ENCODE data around the gene TMPRSS9. TPM values are rescaled to one million over a fixed set of nuclear protein-coding genes. Genes with fewer than 3 reads are reported as not detected.

TMPRSS9 gene
- total and polyA plus RNA-seq, 2 of the 13 experiments (the other 11 are each of a cell fraction or from before 2014, with no cell fraction given): 2.5 to 5.2 TPM

DNA sequence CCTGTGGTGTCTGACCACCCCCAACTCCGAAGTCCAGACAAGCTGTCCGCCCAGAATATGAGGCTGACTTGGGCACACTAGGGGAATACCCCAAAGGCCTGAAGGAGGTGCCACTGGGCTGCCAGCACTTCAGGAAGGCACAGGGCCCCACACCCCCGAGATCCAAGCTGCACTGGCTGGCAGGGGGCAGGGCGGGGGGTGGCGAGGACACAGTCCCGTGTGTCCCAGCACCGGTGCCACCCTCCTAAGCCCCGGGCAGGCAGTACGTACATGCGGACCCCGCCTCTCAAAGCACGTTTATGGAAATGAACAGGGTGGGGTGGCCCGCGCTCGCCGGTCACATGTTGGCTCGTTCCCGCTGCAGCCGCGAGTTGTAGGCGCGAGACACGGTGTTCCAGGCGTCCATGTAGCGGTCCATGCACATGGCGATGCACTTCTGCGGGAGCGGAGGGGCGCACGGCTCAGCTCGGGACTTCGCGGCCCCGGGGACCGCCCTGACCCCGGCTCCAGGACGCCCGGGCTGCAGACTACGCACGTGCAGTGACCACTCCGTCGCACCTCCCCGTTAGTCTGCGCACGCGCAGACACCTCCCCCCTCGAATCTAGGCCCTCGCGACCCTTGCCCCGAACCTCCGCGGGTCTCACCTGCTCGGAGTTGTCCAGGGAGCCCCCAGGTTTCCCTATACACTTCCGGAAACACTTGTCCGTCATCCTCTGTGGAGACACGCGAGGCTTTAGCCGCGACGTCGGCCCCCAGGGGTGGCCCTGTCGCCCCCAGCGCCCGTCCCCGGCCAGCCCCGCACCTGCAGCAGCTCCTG is 66.8 kb downstream of the TMPRSS9 start:
- peak overlapping the region; percentile 98 for H3K27ac ChIP-seq (ENCODE audit: extremely low read length, insufficient read depth, low read length)
- H3K27me3 ChIP-seq (ENCODE audit: control insufficient read depth in 1 of 2, insufficient read depth in 2 of 2, low read length in 2 of 2): no peaks in the 10 kb centered on the region
- BruUV-seq (replicated peaks): TSS peak; percentile 71
- ATAC-seq (peak; percentile 39), DNase-seq (ENCODE audit: low spot score) (peak; percentile 64), FAIRE-seq (no peak)
- peaks cover 23% of the 10 kb centered on the region for H3K4me1 ChIP-seq (ENCODE audit: insufficient read depth, low read length)
- no peak overlapping the region for H2AFZ ChIP-seq (ENCODE audit: low read length)
- H3K9ac ChIP-seq (ENCODE audit: insufficient read depth, low read depth, low read length): peak overlapping the region; percentile 97
- peak overlapping the region; percentile 86 for H3K4me2 ChIP-seq (ENCODE audit: low read depth, low read length)
- in situ Hi-C loops (cut with HindIII; ENCODE audit: extremely low pct_ligation_motif_present, low pct_unique_long_range_greater_than_20kb): no loop called here
- under 1% methylated on average over 17 of the region's 66 CpGs for WGBS (ENCODE audit: low lambda C conversion rate)
- H4K20me1 ChIP-seq (ENCODE audit: insufficient read depth, low read length): peaks cover 7% of the 10 kb centered on the region; the same call in 1 of the 2 replicates
- CTCF ChIA-PET (ENCODE audit: low intra/inter-chr PET ratio, low total read pairs): no interaction called here
- no peaks in the 10 kb centered on the region for H3K9me3 ChIP-seq (ENCODE audit: low read length)
- H3K4me3 ChIP-seq (replicated peaks in 1 of 3; ENCODE audit: insufficient read depth in 1 of 3, low read depth in 2 of 3, low read length in 3 of 3): peak overlapping the region; percentile 71 to 91 (median 90)
- H3K79me2 ChIP-seq (ENCODE audit: insufficient read depth, low read length): peaks cover 21% of the 10 kb centered on the region
- intact Hi-C loops (cut with micrococcal nuclease; ENCODE audit: unreplicated experiment): loop anchor here (2.0 kb wide), 1 partner anchor 36 kb away; no protein-coding TSS in a partner anchor
- H3K36me3 ChIP-seq (replicated peaks in 1 of 2; ENCODE audit: control insufficient read depth in 1 of 2, insufficient read depth in 2 of 2, low read length in 2 of 2): peaks cover 6 to 34% of the 10 kb centered on the region in 2 experiments; a peak in 4 of 5 replicates
- POLR2A ChIA-PET: interaction anchor here (0.5 to 4.5 kb wide), 16 partner anchors 10 to 259 kb away, joined by 3 to 60 read pairs (median 8); partner anchors contain the start of genes GADD45B and LMNB2
- TF ChIP-seq NPAS2 (CRISPR knock-in tag; IDR thresholded peaks at IDR 0.05; ENCODE audit: borderline replicate concordance): no peak
- TF ChIP-seq ZNF431 (CRISPR knock-in tag; IDR thresholded peaks at IDR 0.05; ENCODE audit: borderline replicate concordance, low read depth): no peak; the same call in none of the 2 replicates
- TF ChIP-seq, protein P1, sequence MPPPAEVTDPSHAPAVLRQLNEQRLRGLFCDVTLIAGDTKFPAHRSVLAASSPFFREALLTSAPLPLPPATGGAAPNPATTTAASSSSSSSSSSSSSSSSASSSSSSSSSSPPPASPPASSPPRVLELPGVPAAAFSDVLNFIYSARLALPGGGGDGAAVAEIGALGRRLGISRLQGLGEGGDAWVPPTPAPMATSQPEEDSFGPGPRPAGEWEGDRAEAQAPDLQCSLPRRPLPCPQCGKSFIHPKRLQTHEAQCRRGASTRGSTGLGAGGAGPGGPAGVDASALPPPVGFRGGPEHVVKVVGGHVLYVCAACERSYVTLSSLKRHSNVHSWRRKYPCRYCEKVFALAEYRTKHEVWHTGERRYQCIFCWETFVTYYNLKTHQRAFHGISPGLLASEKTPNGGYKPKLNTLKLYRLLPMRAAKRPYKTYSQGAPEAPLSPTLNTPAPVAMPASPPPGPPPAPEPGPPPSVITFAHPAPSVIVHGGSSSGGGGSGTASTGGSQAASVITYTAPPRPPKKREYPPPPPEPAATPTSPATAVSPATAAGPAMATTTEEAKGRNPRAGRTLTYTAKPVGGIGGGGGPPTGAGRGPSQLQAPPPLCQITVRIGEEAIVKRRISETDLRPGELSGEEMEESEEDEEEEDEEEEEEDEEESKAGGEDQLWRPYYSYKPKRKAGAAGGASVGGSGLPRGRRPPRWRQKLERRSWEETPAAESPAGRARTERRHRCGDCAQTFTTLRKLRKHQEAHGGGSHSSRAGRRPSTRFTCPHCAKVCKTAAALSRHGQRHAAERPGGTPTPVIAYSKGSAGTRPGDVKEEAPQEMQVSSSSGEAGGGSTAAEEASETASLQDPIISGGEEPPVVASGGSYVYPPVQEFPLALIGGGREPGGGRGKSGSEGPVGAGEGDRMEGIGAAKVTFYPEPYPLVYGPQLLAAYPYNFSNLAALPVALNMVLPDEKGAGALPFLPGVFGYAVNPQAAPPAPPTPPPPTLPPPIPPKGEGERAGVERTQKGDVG (CRISPR knock-in tag; IDR thresholded peaks at IDR 0.05; ENCODE audit: borderline replicate concordance): no peak
- no peak for TF ChIP-seq CENPT (CRISPR knock-in tag; IDR thresholded peaks at IDR 0.05; ENCODE audit: low read depth)
- no peak for TF ChIP-seq LCORL (IDR thresholded peaks at IDR 0.05)
- 0 out of 2 replicates have a peak, but pooled peaks have one; percentile 7 for TF ChIP-seq LCORL (CRISPR knock-in tag; IDR thresholded peaks at IDR 0.05)
- TF ChIP-seq SNAI1 (CRISPR knock-in tag; IDR thresholded peaks at IDR 0.05; ENCODE audit: borderline replicate concordance): no peak
- 0 out of 2 replicates have a peak, but pooled peaks have one; percentile 24 for TF ChIP-seq ZNF432 (CRISPR knock-in tag; IDR thresholded peaks at IDR 0.05; ENCODE audit: borderline replicate concordance)
- TF ChIP-seq ZNF430 (CRISPR knock-in tag; IDR thresholded peaks at IDR 0.05): peak; percentile 67
- TF ChIP-seq, protein P2, sequence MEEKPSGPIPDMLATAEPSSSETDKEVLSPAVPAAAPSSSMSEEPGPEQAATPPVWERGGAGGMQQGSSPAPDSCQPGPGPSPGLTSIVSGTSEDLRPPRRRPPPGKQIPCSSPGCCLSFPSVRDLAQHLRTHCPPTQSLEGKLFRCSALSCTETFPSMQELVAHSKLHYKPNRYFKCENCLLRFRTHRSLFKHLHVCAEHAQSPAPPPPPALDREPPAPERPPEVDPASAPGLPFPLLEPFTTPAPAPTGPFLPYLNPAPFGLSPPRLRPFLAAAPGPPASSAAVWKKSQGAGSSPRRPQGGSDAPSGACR (CRISPR knock-in tag; IDR thresholded peaks at IDR 0.05): 0 out of 2 replicates have a peak, but pooled peaks have one; percentile 16
- no peak for TF ChIP-seq SYNCRIP (IDR thresholded peaks at IDR 0.05; ENCODE audit: insufficient read depth, low read depth, low read length)
- TF ChIP-seq, protein P3, sequence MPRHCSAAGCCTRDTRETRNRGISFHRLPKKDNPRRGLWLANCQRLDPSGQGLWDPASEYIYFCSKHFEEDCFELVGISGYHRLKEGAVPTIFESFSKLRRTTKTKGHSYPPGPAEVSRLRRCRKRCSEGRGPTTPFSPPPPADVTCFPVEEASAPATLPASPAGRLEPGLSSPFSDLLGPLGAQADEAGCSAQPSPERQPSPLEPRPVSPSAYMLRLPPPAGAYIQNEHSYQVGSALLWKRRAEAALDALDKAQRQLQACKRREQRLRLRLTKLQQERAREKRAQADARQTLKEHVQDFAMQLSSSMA (CRISPR knock-in tag; IDR thresholded peaks at IDR 0.05): peak; percentile 82; the same call in 1 of the 2 replicates
- no peak for TF ChIP-seq ZNF124 (CRISPR knock-in tag; IDR thresholded peaks at IDR 0.05)
- TF ChIP-seq, protein P4, sequence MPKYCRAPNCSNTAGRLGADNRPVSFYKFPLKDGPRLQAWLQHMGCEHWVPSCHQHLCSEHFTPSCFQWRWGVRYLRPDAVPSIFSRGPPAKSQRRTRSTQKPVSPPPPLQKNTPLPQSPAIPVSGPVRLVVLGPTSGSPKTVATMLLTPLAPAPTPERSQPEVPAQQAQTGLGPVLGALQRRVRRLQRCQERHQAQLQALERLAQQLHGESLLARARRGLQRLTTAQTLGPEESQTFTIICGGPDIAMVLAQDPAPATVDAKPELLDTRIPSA (CRISPR knock-in tag; IDR thresholded peaks at IDR 0.05; ENCODE audit: borderline replicate concordance): no peak; the same call in 1 of the 2 replicates
- TF ChIP-seq CHD4 (IDR thresholded peaks at IDR 0.05; ENCODE audit: borderline replicate concordance, low read length): no peak
- TF ChIP-seq, protein P5, sequence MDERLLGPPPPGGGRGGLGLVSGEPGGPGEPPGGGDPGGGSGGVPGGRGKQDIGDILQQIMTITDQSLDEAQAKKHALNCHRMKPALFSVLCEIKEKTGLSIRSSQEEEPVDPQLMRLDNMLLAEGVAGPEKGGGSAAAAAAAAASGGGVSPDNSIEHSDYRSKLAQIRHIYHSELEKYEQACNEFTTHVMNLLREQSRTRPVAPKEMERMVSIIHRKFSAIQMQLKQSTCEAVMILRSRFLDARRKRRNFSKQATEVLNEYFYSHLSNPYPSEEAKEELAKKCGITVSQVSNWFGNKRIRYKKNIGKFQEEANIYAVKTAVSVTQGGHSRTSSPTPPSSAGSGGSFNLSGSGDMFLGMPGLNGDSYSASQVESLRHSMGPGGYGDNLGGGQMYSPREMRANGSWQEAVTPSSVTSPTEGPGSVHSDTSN (CRISPR knock-in tag; IDR thresholded peaks at IDR 0.05): no peak
